Right lobe of liver (tissue), 4 donors: ENCODE measurements around the gene CARNS1.

ENCODE experiments used
- CTCF ChIP-seq, 4 donors: fragments of 200-600 bp in 3 of 4; fragments of 450-650 bp in 1 of 4; IDR thresholded peaks; one replicate each; pipeline versions ENCODE4 v1.5.1 to v1.8.0; 2016 to 2022; ENCODE audit warnings: antibody characterized with exemption in 4 of 4, mild to moderate bottlenecking in 2 of 4
- POLR2A ChIP-seq: fragments of 450-650 bp; IDR thresholded peaks from one replicate; pipeline ENCODE4 v1.6.1; 2017; ENCODE audit warnings: antibody characterized with exemption, mild to moderate bottlenecking
- donor health status: DM: no; HTN: no; CAD: no.
- donor health status: DM: no; HTN: no; CAD: no.
- donor health status: DM: no; HTN: yes; CAD: no.

- TF ChIP-seq CTCF (IDR thresholded peaks at IDR 0.05) (no peak), POLR2A (no peak)
These were observed 23.2 kb upstream of the CARNS1 start for GRCh38 chr11:67392183-67392715.
